Gastrocnemius medialis (tissue), 4 donors: ENCODE data around the gene PRKN.

Experiments
- POLR2A ChIP-seq, 2 donors: fragments of 450-650 bp; IDR thresholded peaks; one replicate each; pipeline ENCODE4 v1.6.1; 2017; ENCODE audit warnings: antibody characterized with exemption in 2 of 2, mild to moderate bottlenecking in 2 of 2, moderate library complexity in 2 of 2
- TF ChIP-seq, protein P1 (sequence below), 5 experiments: fragments of 450-650 bp in 3 of 5; fragments of 200-600 bp in 2 of 5; sonication (generic) in 2 of 5; IDR thresholded peaks in 4 of 5; conservative IDR thresholded peaks in 1 of 5; 1 replicate in 4 of 5; 2 replicates in 1 of 5; pipeline ENCODE4 v1.5.1; 2016 to 2019; ENCODE audit warnings: antibody characterized with exemption in 5 of 5, mild to moderate bottlenecking in 3 of 5, moderate library complexity in 3 of 5

DNA sequence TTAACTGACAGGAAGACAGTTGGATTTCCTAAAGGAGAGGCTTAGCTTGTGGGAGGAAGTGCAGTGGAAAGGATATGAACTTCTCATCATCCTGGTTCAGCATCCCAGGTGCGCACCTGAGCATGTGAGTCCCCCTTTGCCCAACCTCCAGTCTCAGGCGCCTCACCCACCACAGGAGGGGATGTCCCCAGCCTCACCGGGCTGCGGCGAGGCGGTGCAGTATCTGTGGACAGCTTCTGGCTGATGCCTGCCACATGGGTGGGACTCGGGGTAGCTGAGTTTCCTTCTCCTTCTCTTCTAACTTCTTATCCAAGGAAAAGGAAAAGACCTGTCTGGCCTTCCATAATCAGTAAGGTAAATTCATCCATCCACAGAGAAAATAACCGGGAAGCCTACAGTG is 914.4 kb downstream of the PRKN start:
- TF ChIP-seq, protein P1, sequence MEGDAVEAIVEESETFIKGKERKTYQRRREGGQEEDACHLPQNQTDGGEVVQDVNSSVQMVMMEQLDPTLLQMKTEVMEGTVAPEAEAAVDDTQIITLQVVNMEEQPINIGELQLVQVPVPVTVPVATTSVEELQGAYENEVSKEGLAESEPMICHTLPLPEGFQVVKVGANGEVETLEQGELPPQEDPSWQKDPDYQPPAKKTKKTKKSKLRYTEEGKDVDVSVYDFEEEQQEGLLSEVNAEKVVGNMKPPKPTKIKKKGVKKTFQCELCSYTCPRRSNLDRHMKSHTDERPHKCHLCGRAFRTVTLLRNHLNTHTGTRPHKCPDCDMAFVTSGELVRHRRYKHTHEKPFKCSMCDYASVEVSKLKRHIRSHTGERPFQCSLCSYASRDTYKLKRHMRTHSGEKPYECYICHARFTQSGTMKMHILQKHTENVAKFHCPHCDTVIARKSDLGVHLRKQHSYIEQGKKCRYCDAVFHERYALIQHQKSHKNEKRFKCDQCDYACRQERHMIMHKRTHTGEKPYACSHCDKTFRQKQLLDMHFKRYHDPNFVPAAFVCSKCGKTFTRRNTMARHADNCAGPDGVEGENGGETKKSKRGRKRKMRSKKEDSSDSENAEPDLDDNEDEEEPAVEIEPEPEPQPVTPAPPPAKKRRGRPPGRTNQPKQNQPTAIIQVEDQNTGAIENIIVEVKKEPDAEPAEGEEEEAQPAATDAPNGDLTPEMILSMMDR (IDR thresholded peaks at IDR 0.05 in 4 of 5, conservative IDR thresholded peaks at IDR 0.05 in 1 of 5): no peak
- no peak for TF ChIP-seq POLR2A (IDR thresholded peaks at IDR 0.05)
